Activated naive CD8-positive, alpha-beta T cell treated with anti-CD3 and anti-CD28 coated beads for 36 hours (primary cell): ENCODE measurements around the gene DIPK1C. TPM values are rescaled to one million over a fixed set of nuclear protein-coding genes. Genes with fewer than 3 reads are reported as not detected.
"Not testable (repeated sequence)": the region's sequence is repeated elsewhere in the genome, so short reads cannot be mapped to it uniquely, and the experiment has no call there.

Experiments used
- DNase-seq: peaks from one replicate; pipeline ENCODE4 v3.0.0; 2021
- H3K27ac Mint-ChIP-seq: one replicate; pipeline ENCODE4 v1.8.0; 2022; ENCODE audit warnings: mild to moderate bottlenecking, moderate library complexity, mixed read lengths
- H3K27me3 Mint-ChIP-seq: one replicate; pipeline ENCODE4 v1.8.0; 2022; ENCODE audit warnings: mild to moderate bottlenecking, mixed read lengths
- H3K36me3 Mint-ChIP-seq: one replicate; pipeline ENCODE4 v1.8.0; 2021; ENCODE audit warnings: mild to moderate bottlenecking, mixed read lengths
- H3K4me1 Mint-ChIP-seq: one replicate; pipeline ENCODE4 v1.8.0; 2021; ENCODE audit warnings: mixed read lengths
- H3K4me3 Mint-ChIP-seq: one replicate; pipeline ENCODE4 v1.8.0; 2022; ENCODE audit warnings: mild to moderate bottlenecking, moderate library complexity, mixed read lengths
- H3K9me3 Mint-ChIP-seq: one replicate; pipeline ENCODE4 v1.8.0; 2022; ENCODE audit warnings: mixed read lengths
- total RNA-seq, 2 experiments: library from RNA; stranded (reverse); gene quantifications; one replicate each; pipeline ENCODE4 v1.2.3, GENCODE V29; 2021

The DIPK1C gene
- not detected for total RNA-seq

GRCh38 chr18:74457043-74457724 is at the start of gene DIPK1C:
DIPK1C (minus strand) TSS chr18:74457308; CDS start chr18:74457259, 49 bp downstream.
- Mint-ChIP-seq H3K27ac (no peak within 1 kb of the TSS), H3K27me3 (peaks cover 45% of the 10 kb centered on the region), H3K36me3 (no peaks in the 10 kb centered on the region), H3K4me3 (peak within 1 kb of the TSS; percentile 78), H3K9me3 (no peaks in the 10 kb centered on the region), H3K4me1 (peaks cover 15% of the 10 kb centered on the region)
- peak; percentile 22 for DNase-seq

GRCh38 chr18:74506448-74507084 is 49.5 kb upstream of the DIPK1C start:
- DNase-seq, result no peak
- Mint-ChIP-seq H3K36me3 (peaks cover 45% of the 10 kb centered on the region), H3K4me3 (no peak overlapping the region), H3K9me3 (no peaks in the 10 kb centered on the region), H3K4me1 (peaks cover 5% of the 10 kb centered on the region), H3K27me3 (no peaks in the 10 kb centered on the region), H3K27ac (no peak overlapping the region)

GRCh38 chr18:74505776-74506175 is 48.7 kb upstream of the DIPK1C start:
- H3K27ac Mint-ChIP-seq, result no peak overlapping the region
- DNase-seq, result no peak
- peaks cover 12% of the 10 kb centered on the region for H3K4me1 Mint-ChIP-seq
- H3K9me3 Mint-ChIP-seq, result no peaks in the 10 kb centered on the region
- no peaks in the 10 kb centered on the region for H3K27me3 Mint-ChIP-seq
- H3K36me3 Mint-ChIP-seq, result peaks cover 52% of the 10 kb centered on the region
- no peak overlapping the region for H3K4me3 Mint-ChIP-seq

- Mint-ChIP-seq H3K4me1 (peaks cover 28% of the 10 kb centered on the region), H3K4me3 (no peak overlapping the region), H3K27me3 (no peaks in the 10 kb centered on the region), H3K9me3 (no peaks in the 10 kb centered on the region), H3K27ac (no peak overlapping the region), H3K36me3 (peaks cover 55% of the 10 kb centered on the region)
- DNase-seq, result no peak
Observed at GRCh38 chr18:74503137-74503536, 46.0 kb upstream of the DIPK1C start.

GRCh38 chr18:74501386-74501785 is 44.3 kb upstream of the DIPK1C start:
- peaks cover 38% of the 10 kb centered on the region for H3K4me1 Mint-ChIP-seq
- no peaks in the 10 kb centered on the region for H3K9me3 Mint-ChIP-seq
- H3K27me3 Mint-ChIP-seq, result no peaks in the 10 kb centered on the region
- H3K27ac Mint-ChIP-seq, result peak overlapping the region; percentile 81
- H3K4me3 Mint-ChIP-seq, result peak overlapping the region; percentile 83
- no peak for DNase-seq
- H3K36me3 Mint-ChIP-seq, result peaks cover 54% of the 10 kb centered on the region

- H3K9me3 Mint-ChIP-seq, H3K27me3 Mint-ChIP-seq, DNase-seq: not testable (repeated sequence)
- H3K27ac Mint-ChIP-seq, result peak overlapping the region; percentile 81
- H3K4me1 Mint-ChIP-seq, result peaks cover 38% of the 10 kb centered on the region
- peak overlapping the region; percentile 83 for H3K4me3 Mint-ChIP-seq
- H3K36me3 Mint-ChIP-seq, result peaks cover 53% of the 10 kb centered on the region
Observed at GRCh38 chr18:74500774-74501173, 43.7 kb upstream of the DIPK1C start.

- Mint-ChIP-seq H3K9me3 (no peaks in the 10 kb centered on the region), H3K27me3 (no peaks in the 10 kb centered on the region), H3K27ac (peak overlapping the region; percentile 81), H3K4me3 (peak overlapping the region; percentile 83), H3K4me1 (peaks cover 39% of the 10 kb centered on the region), H3K36me3 (peaks cover 50% of the 10 kb centered on the region)
- no peak for DNase-seq
Observed at GRCh38 chr18:74500372-74500771, 43.3 kb upstream of the DIPK1C start.

GRCh38 chr18:74499633-74500032 is 42.5 kb upstream of the DIPK1C start:
- Mint-ChIP-seq H3K4me3 (peak overlapping the region; percentile 98), H3K36me3 (peaks cover 50% of the 10 kb centered on the region), H3K27ac (peak overlapping the region; percentile 100), H3K9me3 (no peaks in the 10 kb centered on the region), H3K27me3 (no peaks in the 10 kb centered on the region), H3K4me1 (peaks cover 40% of the 10 kb centered on the region)
- peak; percentile 65 for DNase-seq

GRCh38 chr18:74498712-74499627 is 41.9 kb upstream of the DIPK1C start:
- H3K4me1 Mint-ChIP-seq, result peaks cover 40% of the 10 kb centered on the region

GRCh38 chr18:74497778-74498177 is 40.7 kb upstream of the DIPK1C start:
- H3K27ac Mint-ChIP-seq, result peak overlapping the region; percentile 100
- no peaks in the 10 kb centered on the region for H3K9me3 Mint-ChIP-seq
- DNase-seq, result no peak
- peak overlapping the region; percentile 98 for H3K4me3 Mint-ChIP-seq
- no peaks in the 10 kb centered on the region for H3K27me3 Mint-ChIP-seq
- peaks cover 44% of the 10 kb centered on the region for H3K4me1 Mint-ChIP-seq
- H3K36me3 Mint-ChIP-seq, result peaks cover 45% of the 10 kb centered on the region

More at GRCh38 chr18:74498712-74499627, 41.9 kb upstream of the DIPK1C start:
- H3K9me3 Mint-ChIP-seq, result no peaks in the 10 kb centered on the region
- peak; percentile 84 for DNase-seq
- peak overlapping the region; percentile 98 for H3K4me3 Mint-ChIP-seq
- peak overlapping the region; percentile 100 for H3K27ac Mint-ChIP-seq
- peaks cover 50% of the 10 kb centered on the region for H3K36me3 Mint-ChIP-seq
- no peaks in the 10 kb centered on the region for H3K27me3 Mint-ChIP-seq

- Mint-ChIP-seq H3K4me1 (peaks cover 42% of the 10 kb centered on the region), H3K4me3 (peak overlapping the region; percentile 98), H3K9me3 (no peaks in the 10 kb centered on the region), H3K27ac (peak overlapping the region; percentile 100), H3K36me3 (peaks cover 41% of the 10 kb centered on the region), H3K27me3 (no peaks in the 10 kb centered on the region)
- no peak for DNase-seq
Observed at GRCh38 chr18:74497324-74497676, 40.2 kb upstream of the DIPK1C start.

- Mint-ChIP-seq H3K27me3 (no peaks in the 10 kb centered on the region), H3K4me1 (peaks cover 42% of the 10 kb centered on the region), H3K27ac (peak overlapping the region; percentile 100), H3K9me3 (no peaks in the 10 kb centered on the region), H3K4me3 (peak overlapping the region; percentile 98), H3K36me3 (peaks cover 37% of the 10 kb centered on the region)
- peak; percentile 50 for DNase-seq
Observed at GRCh38 chr18:74496508-74497323, 39.6 kb upstream of the DIPK1C start.

- Mint-ChIP-seq H3K4me1 (peaks cover 35% of the 10 kb centered on the region), H3K4me3 (peak within 1 kb of the TSS; percentile 98), H3K36me3 (peaks cover 30% of the 10 kb centered on the region), H3K9me3 (no peaks in the 10 kb centered on the region), H3K27me3 (no peaks in the 10 kb centered on the region), H3K27ac (peak within 1 kb of the TSS; percentile 100)
- DNase-seq, result peak; percentile 100
Observed at GRCh38 chr18:74495581-74496507, 38.7 kb upstream of the DIPK1C start, which contains the start of gene CNDP2. CNDP2 (plus strand) TSS chr18:74496363; CDS start chr18:74499974, 3,611 bp downstream.
